H1 (cell line): ENCODE data around the gene ACTG2.

Experiments used
- EZH2 ChIP-seq: fragments of 200-600 bp; sonication (generic); IDR thresholded peaks from 2 replicates; pipeline ENCODE4 v1.7.1; 2012; ENCODE audit warnings: low read depth, mild to moderate bottlenecking, moderate library complexity, low read length, inconsistent platforms; ENCODE audit not compliant: severe bottlenecking
- POLR2A ChIP-seq, 2 experiments: IDR thresholded peaks; 1 replicate in 1 of 2; 2 replicates in 1 of 2; pipeline ENCODE4 v1.6.1; 2011; ENCODE audit warnings: low read depth in 2 of 2, low read length in 2 of 2, mild to moderate bottlenecking in 2 of 2; ENCODE audit errors: control extremely low read depth in 1 of 2
- TAF7 ChIP-seq: optimal IDR thresholded peaks from 2 replicates; pipeline ENCODE3; 2011; ENCODE audit warnings: low read depth, mild to moderate bottlenecking, inconsistent platforms, low read length, moderate library complexity, borderline replicate concordance
- TF ChIP-seq, protein P1 (sequence below), 3 experiments: IDR thresholded peaks; 1 replicate in 2 of 3; 2 replicates in 1 of 3; pipeline versions ENCODE4 v1.5.1 to v1.6.1; 2011; ENCODE audit warnings: low read length in 3 of 3, mild to moderate bottlenecking in 3 of 3, inconsistent platforms in 2 of 3, low read depth in 1 of 3, moderate library complexity in 1 of 3; ENCODE audit not compliant: insufficient read depth in 1 of 3; ENCODE audit errors: control extremely low read depth in 1 of 3

DNA sequence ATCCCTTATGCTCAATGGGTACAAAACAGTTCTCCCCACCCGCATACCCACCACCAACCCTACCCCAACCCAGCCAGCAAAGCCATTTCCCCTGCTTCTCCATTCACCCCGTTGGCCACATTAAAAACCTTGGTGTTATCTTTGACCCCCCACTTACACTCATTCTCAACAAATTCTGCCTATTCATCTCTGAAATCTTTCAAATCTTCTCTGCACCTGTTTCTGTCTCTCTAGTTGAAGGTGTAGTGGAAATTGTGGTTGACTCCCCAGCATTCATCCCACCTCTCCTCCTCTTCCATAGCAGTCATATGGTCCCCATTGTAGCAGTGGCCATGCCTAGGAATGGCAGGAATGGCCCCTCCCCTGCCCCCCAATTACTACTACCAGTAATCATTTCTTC lies 71.4 kb downstream of the ACTG2 start:
- TF ChIP-seq, protein P1, sequence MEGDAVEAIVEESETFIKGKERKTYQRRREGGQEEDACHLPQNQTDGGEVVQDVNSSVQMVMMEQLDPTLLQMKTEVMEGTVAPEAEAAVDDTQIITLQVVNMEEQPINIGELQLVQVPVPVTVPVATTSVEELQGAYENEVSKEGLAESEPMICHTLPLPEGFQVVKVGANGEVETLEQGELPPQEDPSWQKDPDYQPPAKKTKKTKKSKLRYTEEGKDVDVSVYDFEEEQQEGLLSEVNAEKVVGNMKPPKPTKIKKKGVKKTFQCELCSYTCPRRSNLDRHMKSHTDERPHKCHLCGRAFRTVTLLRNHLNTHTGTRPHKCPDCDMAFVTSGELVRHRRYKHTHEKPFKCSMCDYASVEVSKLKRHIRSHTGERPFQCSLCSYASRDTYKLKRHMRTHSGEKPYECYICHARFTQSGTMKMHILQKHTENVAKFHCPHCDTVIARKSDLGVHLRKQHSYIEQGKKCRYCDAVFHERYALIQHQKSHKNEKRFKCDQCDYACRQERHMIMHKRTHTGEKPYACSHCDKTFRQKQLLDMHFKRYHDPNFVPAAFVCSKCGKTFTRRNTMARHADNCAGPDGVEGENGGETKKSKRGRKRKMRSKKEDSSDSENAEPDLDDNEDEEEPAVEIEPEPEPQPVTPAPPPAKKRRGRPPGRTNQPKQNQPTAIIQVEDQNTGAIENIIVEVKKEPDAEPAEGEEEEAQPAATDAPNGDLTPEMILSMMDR (IDR thresholded peaks at IDR 0.05; ENCODE audit: control extremely low read depth in 1 of 3, insufficient read depth in 1 of 3, low read depth in 1 of 3, low read length in 3 of 3) = no peak
- no peak for TF ChIP-seq POLR2A (IDR thresholded peaks at IDR 0.05; ENCODE audit: control extremely low read depth in 1 of 2, low read depth in 2 of 2, low read length in 2 of 2)
- TF ChIP-seq EZH2 = no peak
- no peak for TF ChIP-seq TAF7
